CMK (cell line): ENCODE data around the gene GPR34.

ENCODE experiments used
- DNase-seq: peaks from one replicate; pipeline ENCODE4 v3.0.0-alpha.2; 2010; ENCODE audit warnings: low read depth

The GPR34 gene

GRCh38 chrX:41737065-41737464 is 48.3 kb downstream of the GPR34 start:
- peak; percentile 60 for DNase-seq

- DNase-seq, result no peak
Observed at GRCh38 chrX:41739871-41740270, 51.1 kb downstream of the GPR34 start.
